SK-N-SH treated with all-trans-retinoic acid at 6 μM for 48 hours (cell line): ENCODE results near the gene P2RX5.

ENCODE experiments used
- ATAC-seq: fragments of 200-7000 bp; cut with Tn5 transposase; 3 replicates; pipeline ENCODE4 v1.9.1; 2020; ENCODE audit warnings: mild to moderate bottlenecking, moderate library complexity
- ARNTL ChIP-seq: fragments of 450-650 bp; formaldehyde crosslinking; IDR thresholded peaks from 2 replicates; pipeline ENCODE4 v1.5.0; 2020; ENCODE audit warnings: low read depth, mild to moderate bottlenecking, moderate library complexity, borderline replicate concordance
- BACH2 ChIP-seq: fragments of 250-450 bp; sonication (Bioruptor Pico); IDR thresholded peaks from 2 replicates; pipeline ENCODE4 v1.9.0; 2021; ENCODE audit warnings: mild to moderate bottlenecking, borderline replicate concordance
- CREB5 ChIP-seq: fragments of 250-450 bp; sonication (Bioruptor Pico); IDR thresholded peaks from 2 replicates; pipeline ENCODE4 v1.5.1; 2020; ENCODE audit warnings: low read depth, mild to moderate bottlenecking, moderate library complexity
- CSDC2 ChIP-seq: fragments of 250-450 bp; sonication (Bioruptor Pico); IDR thresholded peaks from 2 replicates; pipeline ENCODE4 v1.5.0; 2020; ENCODE audit warnings: mild to moderate bottlenecking, moderate library complexity
- CSRNP3 ChIP-seq: fragments of 250-450 bp; sonication (Bioruptor Pico); IDR thresholded peaks from 2 replicates; pipeline ENCODE4 v1.5.1; 2021; ENCODE audit warnings: mild to moderate bottlenecking, moderate library complexity
- ESRRG ChIP-seq: fragments of 250-450 bp; sonication (Bioruptor Pico); IDR thresholded peaks from 2 replicates; pipeline ENCODE4 v1.6.1; 2021; ENCODE audit warnings: mild to moderate bottlenecking
- GLIS3 ChIP-seq: fragments of 250-450 bp; sonication (Bioruptor Pico); IDR thresholded peaks from 2 replicates; pipeline ENCODE4 v1.5.0; 2020; ENCODE audit warnings: mild to moderate bottlenecking, moderate library complexity
- ISL1 ChIP-seq: fragments of 250-450 bp; sonication (Bioruptor Pico); IDR thresholded peaks from 2 replicates; pipeline ENCODE4 v2.1.2; 2022; ENCODE audit warnings: mild to moderate bottlenecking, moderate library complexity
- OSR1 ChIP-seq: fragments of 250-450 bp; sonication (Bioruptor Pico); IDR thresholded peaks from 2 replicates; pipeline ENCODE4 v1.8.0; 2022; ENCODE audit warnings: moderate library complexity, mild to moderate bottlenecking, inconsistent platforms
- PATZ1 ChIP-seq: fragments of 250-450 bp; sonication (Bioruptor Pico); IDR thresholded peaks from 2 replicates; pipeline ENCODE4 v1.8.0; 2020; ENCODE audit warnings: mild to moderate bottlenecking, moderate library complexity, borderline replicate concordance
- PPARA ChIP-seq: fragments of 250-450 bp; sonication (Bioruptor Pico); IDR thresholded peaks from 2 replicates; pipeline ENCODE4 v1.5.0; 2020; ENCODE audit warnings: mild to moderate bottlenecking, borderline replicate concordance
- RARB ChIP-seq: fragments of 250-450 bp; sonication (Bioruptor Pico); IDR thresholded peaks from 2 replicates; pipeline ENCODE4 v1.8.0; 2021; ENCODE audit warnings: mild to moderate bottlenecking, moderate library complexity
- SNAI2 ChIP-seq: fragments of 250-450 bp; sonication (Bioruptor Pico); IDR thresholded peaks from 2 replicates; pipeline ENCODE4 v1.5.0; 2020; ENCODE audit warnings: mild to moderate bottlenecking, moderate library complexity
- TOX ChIP-seq: fragments of 250-450 bp; sonication (Bioruptor Pico); IDR thresholded peaks from 2 replicates; pipeline ENCODE4 v1.8.0; 2021; ENCODE audit warnings: mild to moderate bottlenecking, moderate library complexity, borderline replicate concordance
- ZC3H10 ChIP-seq: fragments of 250-450 bp; sonication (Bioruptor Pico); IDR thresholded peaks from 2 replicates; pipeline ENCODE4 v1.5.1; 2021; ENCODE audit warnings: mild to moderate bottlenecking, moderate library complexity
- ZFP30 ChIP-seq: fragments of 450-650 bp; formaldehyde crosslinking; IDR thresholded peaks from 2 replicates; pipeline ENCODE4 v1.5.0; 2022; ENCODE audit warnings: mild to moderate bottlenecking, moderate library complexity
- ZNF565 ChIP-seq: fragments of 450-650 bp; formaldehyde crosslinking; conservative IDR thresholded peaks from 2 replicates; pipeline ENCODE4 v1.5.0; 2020; ENCODE audit warnings: low read depth, mild to moderate bottlenecking, moderate library complexity
- ZNF70 ChIP-seq: fragments of 450-650 bp; formaldehyde crosslinking; IDR thresholded peaks from 2 replicates; pipeline ENCODE4 v1.5.0; 2020; ENCODE audit warnings: mild to moderate bottlenecking, moderate library complexity
- ZNF8 ChIP-seq: fragments of 450-650 bp; formaldehyde crosslinking; IDR thresholded peaks from 2 replicates; pipeline ENCODE4 v1.5.0; 2020; ENCODE audit warnings: mild to moderate bottlenecking, moderate library complexity
- TF ChIP-seq, protein P1 (sequence below): fragments of 250-450 bp; sonication (Bioruptor Pico); IDR thresholded peaks from 2 replicates; pipeline ENCODE4 v1.8.0; 2021; ENCODE audit warnings: low read depth, mild to moderate bottlenecking, moderate library complexity, borderline replicate concordance
- TF ChIP-seq, protein P2 (sequence below): fragments of 250-450 bp; sonication (Bioruptor Pico); IDR thresholded peaks from 2 replicates; pipeline ENCODE4 v1.5.0; 2020; ENCODE audit warnings: mild to moderate bottlenecking, moderate library complexity

The P2RX5 gene

DNA sequence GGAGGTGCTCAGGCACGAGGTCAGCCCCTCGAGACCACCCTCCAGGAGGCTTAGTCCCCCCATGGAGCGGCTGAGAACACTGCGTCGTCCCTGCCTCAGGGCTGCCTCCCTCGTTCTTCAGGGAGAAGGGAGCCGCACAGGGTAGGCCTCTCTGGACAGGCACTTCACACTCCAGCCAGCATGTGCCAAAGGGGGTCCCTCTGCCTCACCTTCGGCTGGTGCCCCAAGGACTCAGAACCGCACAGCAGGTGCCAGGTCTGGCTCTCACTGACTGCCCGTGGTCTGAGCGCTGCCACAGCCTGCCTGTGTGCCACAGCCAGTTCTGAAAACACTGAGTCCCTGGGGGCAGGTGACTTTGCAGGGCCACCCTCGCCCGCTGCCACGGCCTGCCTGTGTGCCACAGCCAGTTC, 7.1 kb downstream of the P2RX5 start:
- ATAC-seq = no peak; the same call in 2 of the 3 replicates

GRCh38 chr17:3688027-3688553, 7.9 kb downstream of the P2RX5 start:
- ATAC-seq = peak; percentile 26
- no peak for TF ChIP-seq CREB5 (CRISPR knock-in tag)
- TF ChIP-seq TOX (CRISPR knock-in tag) = no peak
- no peak for TF ChIP-seq ZNF565 (CRISPR knock-in tag)
- TF ChIP-seq, protein P1, sequence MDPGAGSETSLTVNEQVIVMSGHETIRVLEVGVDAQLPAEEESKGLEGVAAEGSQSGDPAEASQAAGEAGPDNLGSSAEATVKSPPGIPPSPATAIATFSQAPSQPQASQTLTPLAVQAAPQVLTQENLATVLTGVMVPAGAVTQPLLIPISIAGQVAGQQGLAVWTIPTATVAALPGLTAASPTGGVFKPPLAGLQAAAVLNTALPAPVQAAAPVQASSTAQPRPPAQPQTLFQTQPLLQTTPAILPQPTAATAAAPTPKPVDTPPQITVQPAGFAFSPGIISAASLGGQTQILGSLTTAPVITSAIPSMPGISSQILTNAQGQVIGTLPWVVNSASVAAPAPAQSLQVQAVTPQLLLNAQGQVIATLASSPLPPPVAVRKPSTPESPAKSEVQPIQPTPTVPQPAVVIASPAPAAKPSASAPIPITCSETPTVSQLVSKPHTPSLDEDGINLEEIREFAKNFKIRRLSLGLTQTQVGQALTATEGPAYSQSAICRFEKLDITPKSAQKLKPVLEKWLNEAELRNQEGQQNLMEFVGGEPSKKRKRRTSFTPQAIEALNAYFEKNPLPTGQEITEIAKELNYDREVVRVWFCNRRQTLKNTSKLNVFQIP (CRISPR knock-in tag) = no peak
- TF ChIP-seq PATZ1 (CRISPR knock-in tag) = no peak

More for the DNA sequence above, 7.1 kb downstream of the P2RX5 start:
- no peak for TF ChIP-seq ZC3H10 (CRISPR knock-in tag)
- TF ChIP-seq TOX (CRISPR knock-in tag) = no peak
- TF ChIP-seq CREB5 (CRISPR knock-in tag) = no peak
- TF ChIP-seq ZNF8 (CRISPR knock-in tag) = no peak
- TF ChIP-seq PPARA (CRISPR knock-in tag) = no peak
- no peak for TF ChIP-seq ESRRG
- TF ChIP-seq ISL1 (CRISPR knock-in tag) = no peak
- TF ChIP-seq ZFP30 (CRISPR knock-in tag) = no peak
- TF ChIP-seq ARNTL (CRISPR knock-in tag) = no peak
- no peak for TF ChIP-seq SNAI2
- TF ChIP-seq, protein P2, sequence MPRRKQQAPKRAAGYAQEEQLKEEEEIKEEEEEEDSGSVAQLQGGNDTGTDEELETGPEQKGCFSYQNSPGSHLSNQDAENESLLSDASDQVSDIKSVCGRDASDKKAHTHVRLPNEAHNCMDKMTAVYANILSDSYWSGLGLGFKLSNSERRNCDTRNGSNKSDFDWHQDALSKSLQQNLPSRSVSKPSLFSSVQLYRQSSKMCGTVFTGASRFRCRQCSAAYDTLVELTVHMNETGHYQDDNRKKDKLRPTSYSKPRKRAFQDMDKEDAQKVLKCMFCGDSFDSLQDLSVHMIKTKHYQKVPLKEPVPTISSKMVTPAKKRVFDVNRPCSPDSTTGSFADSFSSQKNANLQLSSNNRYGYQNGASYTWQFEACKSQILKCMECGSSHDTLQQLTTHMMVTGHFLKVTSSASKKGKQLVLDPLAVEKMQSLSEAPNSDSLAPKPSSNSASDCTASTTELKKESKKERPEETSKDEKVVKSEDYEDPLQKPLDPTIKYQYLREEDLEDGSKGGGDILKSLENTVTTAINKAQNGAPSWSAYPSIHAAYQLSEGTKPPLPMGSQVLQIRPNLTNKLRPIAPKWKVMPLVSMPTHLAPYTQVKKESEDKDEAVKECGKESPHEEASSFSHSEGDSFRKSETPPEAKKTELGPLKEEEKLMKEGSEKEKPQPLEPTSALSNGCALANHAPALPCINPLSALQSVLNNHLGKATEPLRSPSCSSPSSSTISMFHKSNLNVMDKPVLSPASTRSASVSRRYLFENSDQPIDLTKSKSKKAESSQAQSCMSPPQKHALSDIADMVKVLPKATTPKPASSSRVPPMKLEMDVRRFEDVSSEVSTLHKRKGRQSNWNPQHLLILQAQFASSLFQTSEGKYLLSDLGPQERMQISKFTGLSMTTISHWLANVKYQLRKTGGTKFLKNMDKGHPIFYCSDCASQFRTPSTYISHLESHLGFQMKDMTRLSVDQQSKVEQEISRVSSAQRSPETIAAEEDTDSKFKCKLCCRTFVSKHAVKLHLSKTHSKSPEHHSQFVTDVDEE (CRISPR knock-in tag) = no peak
- no peak for TF ChIP-seq OSR1 (CRISPR knock-in tag)
- TF ChIP-seq, protein P1 (CRISPR knock-in tag) = no peak
- TF ChIP-seq ZNF70 (CRISPR knock-in tag) = no peak
- TF ChIP-seq CSRNP3 (CRISPR knock-in tag) = no peak
- no peak for TF ChIP-seq RARB (CRISPR knock-in tag)
- TF ChIP-seq GLIS3 (CRISPR knock-in tag) = no peak
- TF ChIP-seq CSDC2 (CRISPR knock-in tag) = no peak
- no peak for TF ChIP-seq PATZ1 (CRISPR knock-in tag)
- no peak for TF ChIP-seq BACH2
